Esophagus muscularis mucosa (tissue), 4 donors: ENCODE data around the gene DAW1. TPM values are rescaled to one million over a fixed set of nuclear protein-coding genes. Genes with fewer than 3 reads are reported as not detected.

ENCODE experiments used
- DNase-seq: peaks from one replicate; pipeline ENCODE4 v3.0.0-alpha.2; 2017; ENCODE audit errors: extremely low spot score
- H3K27ac ChIP-seq, 4 donors: fragments of 200-600 bp; sonication (generic); replicated peaks in 1 of 4; 1 replicate in 3 of 4; 2 replicates in 1 of 4; pipeline ENCODE4 v1.5.1; 2016 to 2019; ENCODE audit warnings: mild to moderate bottlenecking in 1 of 4
- H3K27me3 ChIP-seq, 4 donors: fragments of 200-600 bp; sonication (generic); one replicate each; pipeline versions ENCODE4 v1.5.1 to v1.6.0; 2016 to 2019
- H3K36me3 ChIP-seq, 4 donors: fragments of 200-600 bp; sonication (generic); one replicate each; pipeline ENCODE4 v1.5.1; 2016 to 2019
- H3K4me1 ChIP-seq, 4 donors: fragments of 200-600 bp; sonication (generic); one replicate each; pipeline ENCODE4 v1.5.1; 2016 to 2019
- H3K4me3 ChIP-seq, 4 donors: fragments of 200-600 bp; sonication (generic); 1 replicate in 2 of 4; 2 replicates in 2 of 4; pipeline ENCODE4 v1.5.1; 2016 to 2019; ENCODE audit warnings: mild to moderate bottlenecking in 4 of 4, moderate library complexity in 1 of 4
- H3K9me3 ChIP-seq, 4 donors: fragments of 200-600 bp; sonication (generic); 1 replicate in 3 of 4; 2 replicates in 1 of 4; pipeline ENCODE4 v1.5.1; 2016 to 2019
- EP300 ChIP-seq: sonication (generic); formaldehyde crosslinking; IDR thresholded peaks from one replicate; pipeline ENCODE4 v1.6.1; 2017; ENCODE audit warnings: antibody characterized with exemption
- POLR2A ChIP-seq: fragments of 450-650 bp; IDR thresholded peaks from one replicate; pipeline ENCODE4 v1.6.1; 2017; ENCODE audit warnings: antibody characterized with exemption, moderate library complexity, mild to moderate bottlenecking, low read depth
- POLR2AphosphoS5 ChIP-seq, 2 donors: sonication (generic); formaldehyde crosslinking; IDR thresholded peaks; one replicate each; pipeline ENCODE4 v1.6.1; 2017; ENCODE audit warnings: antibody characterized with exemption in 2 of 2
- WGBS: methylation state at CpG from one replicate; pipeline ENCODE4 v1.1.5; 2018; 5-methylcytosine and 5-hydroxymethylcytosine counted together
- intact Hi-C: fragments of 100-400 bp; cut with DNase I; formaldehyde crosslinking; loops from one replicate; pipeline ENCODE4 v1.15.1; 2023
- total RNA-seq, 4 donors: library from RNA; depleted of rRNA; stranded (reverse); fragments of >200 nt; gene quantifications; one replicate each; pipeline versions ENCODE4 v1.1.0 to v1.2.1, GENCODE V29; 2016
- TF ChIP-seq, protein P1 (sequence below), 3 experiments: fragments of 200-600 bp in 2 of 3; fragments of 450-650 bp in 1 of 3; sonication (generic) in 2 of 3; IDR thresholded peaks; one replicate each; pipeline ENCODE4 v1.5.1; 2017 to 2019; ENCODE audit warnings: antibody characterized with exemption in 3 of 3, mild to moderate bottlenecking in 2 of 3, moderate library complexity in 1 of 3

Gene DAW1, protein sequence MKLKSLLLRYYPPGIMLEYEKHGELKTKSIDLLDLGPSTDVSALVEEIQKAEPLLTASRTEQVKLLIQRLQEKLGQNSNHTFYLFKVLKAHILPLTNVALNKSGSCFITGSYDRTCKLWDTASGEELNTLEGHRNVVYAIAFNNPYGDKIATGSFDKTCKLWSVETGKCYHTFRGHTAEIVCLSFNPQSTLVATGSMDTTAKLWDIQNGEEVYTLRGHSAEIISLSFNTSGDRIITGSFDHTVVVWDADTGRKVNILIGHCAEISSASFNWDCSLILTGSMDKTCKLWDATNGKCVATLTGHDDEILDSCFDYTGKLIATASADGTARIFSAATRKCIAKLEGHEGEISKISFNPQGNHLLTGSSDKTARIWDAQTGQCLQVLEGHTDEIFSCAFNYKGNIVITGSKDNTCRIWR
- total RNA-seq = under 1 TPM in 2 of 4 donors, not detected in 2; 0.26 to 0.33 TPM

DNA sequence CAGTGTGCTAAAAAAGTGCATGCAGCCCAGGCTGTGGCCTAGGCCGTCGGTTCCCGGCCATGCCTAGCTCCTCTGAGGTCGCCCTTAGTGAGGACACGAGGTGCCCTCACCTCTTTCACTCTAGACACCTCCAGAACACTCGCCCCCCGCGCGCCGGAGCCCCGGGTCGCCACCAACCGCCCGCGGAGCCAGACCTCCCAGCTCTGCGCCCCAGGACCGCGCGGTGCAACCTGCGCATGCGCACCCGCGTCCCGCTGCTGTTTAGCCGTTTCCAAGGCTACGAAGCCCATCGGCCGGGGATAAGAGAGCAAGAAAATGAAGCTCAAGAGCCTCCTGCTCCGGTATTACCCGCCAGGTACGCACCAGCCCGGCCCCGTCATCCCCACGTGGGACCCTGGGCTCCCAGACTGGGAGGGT is at the start of gene DAW1:
DAW1 (plus strand) TSS at position 257 of the 417 bp plus-strand sequence; CDS start at position 316, 59 bp downstream.
- Histone ChIP-seq H3K4me3 (peak within 1 kb of the TSS; percentile 29 to 54 (median 40)), H3K36me3 (no peaks in the 10 kb centered on the region), H3K27ac (no peak within 1 kb of the TSS), H3K4me1 (peaks cover 3 to 7% (median 6%) of the 10 kb centered on the region in 4 donors), H3K9me3 (no peaks in the 10 kb centered on the region), H3K27me3 (peaks cover 0 to 36% (median 0%) of the 10 kb centered on the region in 4 donors)
- DNase-seq = no peak
- intact Hi-C loops = no loop called here
- WGBS = 0% methylated on average over 23 of the region's 34 CpGs
- TF ChIP-seq EP300 = no peak
- no peak for TF ChIP-seq POLR2A
- TF ChIP-seq POLR2AphosphoS5 (IDR thresholded peaks at IDR 0.05) = no peak
- TF ChIP-seq, protein P1, sequence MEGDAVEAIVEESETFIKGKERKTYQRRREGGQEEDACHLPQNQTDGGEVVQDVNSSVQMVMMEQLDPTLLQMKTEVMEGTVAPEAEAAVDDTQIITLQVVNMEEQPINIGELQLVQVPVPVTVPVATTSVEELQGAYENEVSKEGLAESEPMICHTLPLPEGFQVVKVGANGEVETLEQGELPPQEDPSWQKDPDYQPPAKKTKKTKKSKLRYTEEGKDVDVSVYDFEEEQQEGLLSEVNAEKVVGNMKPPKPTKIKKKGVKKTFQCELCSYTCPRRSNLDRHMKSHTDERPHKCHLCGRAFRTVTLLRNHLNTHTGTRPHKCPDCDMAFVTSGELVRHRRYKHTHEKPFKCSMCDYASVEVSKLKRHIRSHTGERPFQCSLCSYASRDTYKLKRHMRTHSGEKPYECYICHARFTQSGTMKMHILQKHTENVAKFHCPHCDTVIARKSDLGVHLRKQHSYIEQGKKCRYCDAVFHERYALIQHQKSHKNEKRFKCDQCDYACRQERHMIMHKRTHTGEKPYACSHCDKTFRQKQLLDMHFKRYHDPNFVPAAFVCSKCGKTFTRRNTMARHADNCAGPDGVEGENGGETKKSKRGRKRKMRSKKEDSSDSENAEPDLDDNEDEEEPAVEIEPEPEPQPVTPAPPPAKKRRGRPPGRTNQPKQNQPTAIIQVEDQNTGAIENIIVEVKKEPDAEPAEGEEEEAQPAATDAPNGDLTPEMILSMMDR (IDR thresholded peaks at IDR 0.05) = no peak

DNA sequence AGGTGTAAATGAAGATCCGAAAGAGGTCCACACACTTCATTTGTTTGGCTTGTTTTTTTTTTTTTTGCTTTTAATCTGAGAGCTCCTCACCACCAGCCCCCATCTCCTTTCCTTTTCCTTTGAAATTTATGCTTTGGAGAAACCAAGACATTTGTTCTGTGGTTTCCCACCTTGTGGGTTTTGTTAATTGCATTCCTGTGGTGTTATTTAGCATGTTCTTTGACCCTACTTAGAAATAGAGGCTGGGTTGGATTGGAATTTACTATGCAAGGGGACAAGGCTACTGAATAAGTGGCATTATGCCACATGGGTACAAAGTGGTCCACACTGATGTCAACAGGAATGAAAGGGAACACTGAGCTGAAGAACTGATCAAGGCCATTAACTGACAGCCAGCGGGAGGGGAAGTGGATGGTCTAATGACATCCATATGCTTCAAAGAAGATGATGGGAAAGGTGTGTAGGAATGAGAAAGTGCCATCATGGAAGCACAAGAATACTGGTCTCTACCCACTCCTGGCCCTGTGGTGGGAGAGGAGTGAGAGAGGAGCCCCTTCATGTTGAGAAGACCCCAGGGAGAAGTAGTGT is 48.9 kb upstream of the DAW1 start:
- peaks cover 0 to 14% (median 8%) of the 10 kb centered on the region in 4 donors for H3K4me1 ChIP-seq
- DNase-seq = no peak
- no peak overlapping the region for H3K27ac ChIP-seq
- H3K4me3 ChIP-seq = no peak overlapping the region
- TF ChIP-seq POLR2A (no peak), POLR2AphosphoS5 (IDR thresholded peaks at IDR 0.05) (no peak), EP300 (no peak)
- TF ChIP-seq, protein P1 (IDR thresholded peaks at IDR 0.05) = no peak
- H3K27me3 ChIP-seq = no peaks in the 10 kb centered on the region
- intact Hi-C loops = no loop called here
- H3K36me3 ChIP-seq = no peaks in the 10 kb centered on the region
- H3K9me3 ChIP-seq = no peaks in the 10 kb centered on the region
- WGBS = 71% methylated on average over 2 of the region's 2 CpGs

DNA sequence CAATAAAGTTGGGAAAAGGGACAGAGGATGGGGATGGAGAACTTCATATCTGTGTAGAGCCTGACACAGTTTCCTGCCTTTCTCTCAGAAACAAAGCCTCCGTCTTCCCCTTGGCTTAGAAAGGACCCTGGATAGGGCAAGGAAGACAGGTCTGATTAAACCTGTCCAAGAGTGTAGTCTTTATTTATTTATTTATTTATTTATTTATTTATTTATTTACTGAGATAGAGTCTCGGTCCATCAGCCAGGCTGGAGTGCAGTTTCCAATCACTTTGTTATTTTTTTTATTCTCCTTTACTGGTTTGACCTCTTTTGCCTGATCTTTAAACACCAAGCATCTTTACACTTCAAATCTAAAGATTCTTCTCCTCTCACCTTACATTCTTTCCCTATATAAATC is 47.5 kb upstream of the DAW1 start:
- H3K27me3 ChIP-seq = no peaks in the 10 kb centered on the region
- intact Hi-C loops = no loop called here
- H3K4me1 ChIP-seq = peaks cover 0 to under 1% (median 0%) of the 10 kb centered on the region in 4 donors
- H3K27ac ChIP-seq = no peak overlapping the region
- H3K9me3 ChIP-seq = no peaks in the 10 kb centered on the region
- no peak for TF ChIP-seq POLR2AphosphoS5 (IDR thresholded peaks at IDR 0.05)
- TF ChIP-seq POLR2A = no peak
- TF ChIP-seq, protein P1 (IDR thresholded peaks at IDR 0.05) = no peak
- TF ChIP-seq EP300 = no peak
- H3K4me3 ChIP-seq = no peak overlapping the region
- H3K36me3 ChIP-seq = no peaks in the 10 kb centered on the region
- WGBS = 73% methylated on average over 2 of the region's 2 CpGs
- DNase-seq = no peak

DNA sequence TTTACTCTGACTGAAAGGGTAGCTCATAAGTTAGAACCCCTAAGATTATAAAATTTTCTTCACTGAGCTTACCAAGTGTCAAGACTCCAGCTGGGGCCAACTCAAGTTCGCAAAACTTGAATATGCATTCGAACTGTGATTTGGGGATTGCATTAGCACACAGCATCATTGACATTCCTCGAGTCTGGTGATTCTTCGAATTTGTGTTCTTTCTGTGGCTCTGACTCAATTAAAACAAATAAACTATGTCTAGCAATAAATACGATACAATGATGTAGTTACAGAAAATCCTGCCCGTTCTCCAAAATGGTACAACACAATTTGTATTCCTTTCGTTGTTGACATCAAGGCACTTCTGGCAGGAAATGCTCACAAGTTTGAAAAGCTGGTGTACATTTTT is 46.7 kb upstream of the DAW1 start:
- Histone ChIP-seq H3K27me3 (no peaks in the 10 kb centered on the region), H3K36me3 (no peaks in the 10 kb centered on the region), H3K4me1 (no peaks in the 10 kb centered on the region), H3K9me3 (no peaks in the 10 kb centered on the region), H3K4me3 (no peak overlapping the region), H3K27ac (no peak overlapping the region)
- DNase-seq = no peak
- intact Hi-C loops = no loop called here
- no peak for TF ChIP-seq POLR2AphosphoS5 (IDR thresholded peaks at IDR 0.05)
- TF ChIP-seq EP300 = no peak
- TF ChIP-seq, protein P1 (IDR thresholded peaks at IDR 0.05) = no peak
- no peak for TF ChIP-seq POLR2A
- 81% methylated on average over 7 of the region's 7 CpGs for WGBS
